OCI-LY1 (cell line): ENCODE data around the gene RAB18.

ENCODE experiments used
- H2AFZ ChIP-seq: fragments of 200-600 bp; sonication (generic), shearing (Covaris generic); 2 replicates; pipeline ENCODE4 v1.6.0; 2014; ENCODE audit warnings: antibody characterized with exemption, mild to moderate bottlenecking, low read length
- H3F3A ChIP-seq: fragments of 200-600 bp; sonication (generic), shearing (Covaris generic); 2 replicates; pipeline ENCODE4 v1.6.0; 2014; ENCODE audit warnings: mild to moderate bottlenecking, antibody characterized with exemption, low read length, moderate library complexity; ENCODE audit not compliant: insufficient read depth
- H3K27ac ChIP-seq: fragments of 200-600 bp; sonication (generic); 2 replicates; pipeline ENCODE4 v1.5.1; 2014; ENCODE audit warnings: low read length, mixed run types, mild to moderate bottlenecking, low read depth; ENCODE audit not compliant: poor library complexity, severe bottlenecking
- H3K27me3 ChIP-seq: fragments of 200-600 bp; sonication (generic); 2 replicates; pipeline ENCODE4 v1.6.0; 2014; ENCODE audit warnings: antibody characterized with exemption, mild to moderate bottlenecking, low read length, moderate library complexity; ENCODE audit not compliant: insufficient read depth
- H3K36me3 ChIP-seq: fragments of 200-600 bp; sonication (generic); 2 replicates; pipeline ENCODE4 v1.6.1; 2014; ENCODE audit warnings: mild to moderate bottlenecking, antibody characterized with exemption, low read length, moderate library complexity, mixed read lengths; ENCODE audit not compliant: insufficient read depth
- H3K4me1 ChIP-seq: fragments of 200-600 bp; sonication (generic); 2 replicates; pipeline ENCODE4 v1.5.1; 2014; ENCODE audit warnings: mild to moderate bottlenecking, low read length, moderate library complexity; ENCODE audit not compliant: insufficient read depth, severe bottlenecking
- H3K4me2 ChIP-seq: fragments of 200-600 bp; sonication (generic), shearing (Covaris generic); 2 replicates; pipeline ENCODE4 v1.6.1; 2014; ENCODE audit warnings: low read length
- H3K4me3 ChIP-seq: fragments of 200-600 bp; sonication (generic); 2 replicates; pipeline ENCODE4 v1.5.1; 2014; ENCODE audit warnings: low read length, low read depth, mild to moderate bottlenecking, mixed read lengths; ENCODE audit not compliant: poor library complexity, severe bottlenecking
- H3K79me2 ChIP-seq: fragments of 200-600 bp; shearing (Covaris generic); 2 replicates; pipeline ENCODE4 v1.6.1; 2016; ENCODE audit warnings: mixed run types, low read length, mixed read lengths; ENCODE audit not compliant: insufficient read depth
- H3K9ac ChIP-seq: fragments of 200-600 bp; sonication (generic), shearing (Covaris generic); 2 replicates; pipeline ENCODE4 v1.6.1; 2014; ENCODE audit warnings: mild to moderate bottlenecking, low read length, mixed read lengths
- H3K9me2 ChIP-seq: fragments of 200-600 bp; sonication (generic), shearing (Covaris generic); 2 replicates; pipeline ENCODE4 v1.6.1; 2014; ENCODE audit warnings: low read depth, mild to moderate bottlenecking, low read length, mixed read lengths
- H3K9me3 ChIP-seq: fragments of 200-600 bp; shearing (Covaris generic); 2 replicates; pipeline ENCODE4 v1.6.1; 2014; ENCODE audit warnings: low read length, mixed read lengths
- H4K20me1 ChIP-seq: fragments of 200-600 bp; sonication (generic), shearing (Covaris generic); 2 replicates; pipeline ENCODE4 v1.6.0; 2016; ENCODE audit warnings: mild to moderate bottlenecking, low read length; ENCODE audit not compliant: insufficient read depth
- EZH2 ChIP-seq: fragments of 200-600 bp; sonication (generic), shearing (Covaris generic); IDR thresholded peaks from 2 replicates; pipeline ENCODE4 v1.8.0; 2017; ENCODE audit warnings: borderline replicate concordance, mixed run types, mild to moderate bottlenecking, antibody characterized with exemption, low read length, moderate library complexity, mixed read lengths
- TF ChIP-seq, protein P1 (sequence below): fragments of 200-600 bp; sonication (generic), shearing (Covaris generic); IDR thresholded peaks from 2 replicates; pipeline ENCODE4 v1.5.1; 2017; ENCODE audit warnings: mild to moderate bottlenecking, antibody characterized with exemption, low read length, moderate library complexity, mixed read lengths

Gene RAB18

DNA sequence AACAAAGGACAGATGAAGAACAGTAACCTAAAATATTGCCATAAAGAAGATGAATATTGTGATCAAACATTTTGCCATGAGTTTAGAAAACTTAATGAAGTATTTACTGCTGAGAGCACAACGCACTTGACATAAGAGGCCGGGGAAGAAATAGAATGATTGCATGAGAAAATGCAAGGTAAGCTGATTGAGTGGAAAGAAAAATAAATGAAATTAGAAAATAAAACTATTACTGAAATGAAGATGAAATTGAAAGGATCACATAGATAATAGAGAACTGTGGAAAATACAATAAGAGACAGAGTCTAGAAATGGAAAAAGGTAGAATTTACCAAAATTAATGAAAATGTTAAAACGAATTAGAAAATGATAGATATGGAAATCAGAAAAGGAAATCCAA lies 10.1 kb downstream of the RAB18 start:
- Histone ChIP-seq H3K4me1 (peaks cover 6% of the 10 kb centered on the region), H3F3A (no peaks in the 10 kb centered on the region), H3K9me2 (no peaks in the 10 kb centered on the region), H3K4me2 (no peak overlapping the region), H2AFZ (no peak overlapping the region), H3K9ac (no peak overlapping the region), H4K20me1 (no peaks in the 10 kb centered on the region), H3K36me3 (peaks cover 62% of the 10 kb centered on the region), H3K4me3 (no peak overlapping the region), H3K27me3 (no peaks in the 10 kb centered on the region), H3K9me3 (no peaks in the 10 kb centered on the region), H3K79me2 (peaks cover 47% of the 10 kb centered on the region), H3K27ac (peak overlapping the region; percentile 0)
- TF ChIP-seq, protein P1, sequence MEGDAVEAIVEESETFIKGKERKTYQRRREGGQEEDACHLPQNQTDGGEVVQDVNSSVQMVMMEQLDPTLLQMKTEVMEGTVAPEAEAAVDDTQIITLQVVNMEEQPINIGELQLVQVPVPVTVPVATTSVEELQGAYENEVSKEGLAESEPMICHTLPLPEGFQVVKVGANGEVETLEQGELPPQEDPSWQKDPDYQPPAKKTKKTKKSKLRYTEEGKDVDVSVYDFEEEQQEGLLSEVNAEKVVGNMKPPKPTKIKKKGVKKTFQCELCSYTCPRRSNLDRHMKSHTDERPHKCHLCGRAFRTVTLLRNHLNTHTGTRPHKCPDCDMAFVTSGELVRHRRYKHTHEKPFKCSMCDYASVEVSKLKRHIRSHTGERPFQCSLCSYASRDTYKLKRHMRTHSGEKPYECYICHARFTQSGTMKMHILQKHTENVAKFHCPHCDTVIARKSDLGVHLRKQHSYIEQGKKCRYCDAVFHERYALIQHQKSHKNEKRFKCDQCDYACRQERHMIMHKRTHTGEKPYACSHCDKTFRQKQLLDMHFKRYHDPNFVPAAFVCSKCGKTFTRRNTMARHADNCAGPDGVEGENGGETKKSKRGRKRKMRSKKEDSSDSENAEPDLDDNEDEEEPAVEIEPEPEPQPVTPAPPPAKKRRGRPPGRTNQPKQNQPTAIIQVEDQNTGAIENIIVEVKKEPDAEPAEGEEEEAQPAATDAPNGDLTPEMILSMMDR = no peak
- no peak for TF ChIP-seq EZH2

DNA sequence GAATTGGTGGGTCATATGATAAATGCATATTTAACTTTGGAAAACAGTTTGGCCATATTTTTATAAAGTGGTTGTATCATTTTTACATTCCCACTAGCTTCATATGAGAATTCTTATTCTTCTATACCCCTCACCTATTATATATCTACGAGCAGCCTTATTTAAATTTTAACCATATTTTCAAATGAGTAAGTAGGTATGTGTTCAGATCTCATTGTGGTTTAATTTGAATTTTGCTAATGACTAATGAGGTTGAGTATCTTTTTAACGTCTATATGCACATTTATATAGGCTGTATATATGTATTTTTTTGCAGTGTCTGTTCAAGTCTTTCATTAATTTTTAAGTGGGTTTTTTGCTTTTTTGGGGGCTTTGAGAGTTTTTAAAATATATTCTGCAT lies 14.2 kb downstream of the RAB18 start:
- no peak overlapping the region for H3K27ac ChIP-seq
- no peaks in the 10 kb centered on the region for H3K9me2 ChIP-seq
- no peak overlapping the region for H2AFZ ChIP-seq
- peaks cover 32% of the 10 kb centered on the region for H3K36me3 ChIP-seq
- H3K4me1 ChIP-seq = peaks cover 9% of the 10 kb centered on the region
- no peak overlapping the region for H3K9ac ChIP-seq
- H4K20me1 ChIP-seq = no peaks in the 10 kb centered on the region
- H3K79me2 ChIP-seq = peaks cover 73% of the 10 kb centered on the region
- H3K27me3 ChIP-seq = no peaks in the 10 kb centered on the region
- TF ChIP-seq EZH2 = no peak
- TF ChIP-seq, protein P1 = no peak
- no peaks in the 10 kb centered on the region for H3K9me3 ChIP-seq
- no peak overlapping the region for H3K4me3 ChIP-seq
- no peak overlapping the region for H3K4me2 ChIP-seq
- H3F3A ChIP-seq = no peaks in the 10 kb centered on the region

DNA sequence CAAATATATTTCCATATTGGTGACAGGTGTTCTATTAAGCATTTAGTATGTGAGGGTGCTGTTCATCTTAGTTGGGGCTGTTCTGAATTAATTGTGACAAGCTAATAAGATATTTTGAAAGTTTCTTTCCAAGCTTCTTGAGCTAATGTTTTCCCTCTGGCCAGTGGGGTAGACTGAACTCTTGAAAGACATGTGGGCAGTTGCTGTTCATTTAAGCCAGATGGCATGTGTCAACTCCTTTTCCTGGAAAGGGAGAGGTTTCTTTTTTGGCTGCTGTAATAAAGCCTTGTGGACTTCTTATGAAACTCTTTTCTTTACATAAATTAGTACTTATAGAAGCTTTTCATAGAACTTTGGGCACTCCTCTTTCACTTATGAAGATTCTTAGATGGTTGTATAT lies 21.7 kb downstream of the RAB18 start:
- Histone ChIP-seq H3K27ac (no peak overlapping the region), H3K9me3 (no peaks in the 10 kb centered on the region), H3K79me2 (peaks cover 30% of the 10 kb centered on the region), H3K4me3 (no peak overlapping the region), H3F3A (no peaks in the 10 kb centered on the region), H3K9ac (no peak overlapping the region), H3K4me1 (peaks cover 6% of the 10 kb centered on the region), H3K4me2 (no peak overlapping the region), H3K9me2 (no peaks in the 10 kb centered on the region), H2AFZ (no peak overlapping the region), H4K20me1 (no peaks in the 10 kb centered on the region), H3K27me3 (no peaks in the 10 kb centered on the region), H3K36me3 (no peaks in the 10 kb centered on the region)
- TF ChIP-seq EZH2 = no peak
- TF ChIP-seq, protein P1 = no peak
